Parathyroid adenoma (tissue), 2 donors: Measurements from ENCODE around the gene HFE.

ENCODE experiments used
- H2AFZ ChIP-seq: fragments of 300-600 bp; sonication (generic); one replicate; pipeline ENCODE4 v1.7.0; 2017; ENCODE audit warnings: antibody characterized with exemption, mild to moderate bottlenecking
- H3K27ac ChIP-seq: fragments of 300-600 bp; sonication (generic); one replicate; pipeline ENCODE4 v1.7.0; 2017
- H3K27me3 ChIP-seq: fragments of 300-600 bp; sonication (generic); one replicate; pipeline ENCODE4 v1.7.0; 2017; ENCODE audit warnings: low read length; ENCODE audit not compliant: control insufficient read depth, insufficient read depth
- H3K36me3 ChIP-seq: fragments of 300-600 bp; sonication (generic); one replicate; pipeline ENCODE4 v1.7.0; 2017; ENCODE audit warnings: low read length; ENCODE audit not compliant: control insufficient read depth, insufficient read depth
- H3K4me1 ChIP-seq: fragments of 300-600 bp; sonication (generic); one replicate; pipeline ENCODE4 v1.7.0; 2017; ENCODE audit warnings: control low read depth
- H3K4me2 ChIP-seq: fragments of 300-600 bp; sonication (generic); one replicate; pipeline ENCODE4 v1.7.0; 2017; ENCODE audit warnings: low read length
- H3K4me3 ChIP-seq: fragments of 300-600 bp; sonication (generic); one replicate; pipeline ENCODE4 v1.7.0; 2017; ENCODE audit warnings: low read depth, low read length
- H3K79me2 ChIP-seq: fragments of 300-600 bp; sonication (generic); one replicate; pipeline ENCODE4 v1.7.0; 2017; ENCODE audit warnings: control low read depth
- H3K9ac ChIP-seq: fragments of 300-600 bp; sonication (generic); one replicate; pipeline ENCODE4 v1.7.0; 2017; ENCODE audit warnings: mild to moderate bottlenecking
- H3K9me3 ChIP-seq: fragments of 300-600 bp; sonication (generic); one replicate; pipeline ENCODE4 v1.7.0; 2017; ENCODE audit warnings: low read length; ENCODE audit not compliant: control insufficient read depth
- TF ChIP-seq, protein P1 (sequence below): fragments of 300-600 bp; sonication (generic); IDR thresholded peaks from one replicate; pipeline ENCODE4 v1.7.0; 2017; ENCODE audit warnings: antibody characterized with exemption, mild to moderate bottlenecking
- donor health status: primary hyperparathyroidism.

HFE gene

DNA sequence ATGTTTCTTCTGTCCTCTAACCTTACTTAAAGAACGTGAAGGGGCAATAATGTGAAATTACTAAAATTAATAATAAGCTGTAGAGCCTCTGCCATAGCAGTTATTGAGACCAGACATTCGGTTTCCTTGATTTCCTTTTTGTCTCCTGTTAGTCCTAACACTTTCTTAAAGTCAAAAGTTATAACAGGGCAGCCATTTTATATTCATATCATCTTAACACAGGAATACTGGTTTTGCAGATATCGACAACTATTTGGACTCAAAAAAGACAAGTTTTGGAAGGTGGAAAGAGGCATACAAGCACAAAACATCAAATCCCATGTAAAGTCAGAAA is 33.5 kb downstream of the HFE start:
- Histone ChIP-seq H3K9me3 (no peaks in the 10 kb centered on the region), H3K36me3 (no peaks in the 10 kb centered on the region), H3K27ac (no peak overlapping the region), H3K4me3 (no peak overlapping the region), H3K27me3 (no peaks in the 10 kb centered on the region), H3K4me1 (no peaks in the 10 kb centered on the region), H3K79me2 (peaks cover 5% of the 10 kb centered on the region), H3K9ac (no peak overlapping the region), H2AFZ (no peak overlapping the region), H3K4me2 (no peak overlapping the region)
- TF ChIP-seq, protein P1, sequence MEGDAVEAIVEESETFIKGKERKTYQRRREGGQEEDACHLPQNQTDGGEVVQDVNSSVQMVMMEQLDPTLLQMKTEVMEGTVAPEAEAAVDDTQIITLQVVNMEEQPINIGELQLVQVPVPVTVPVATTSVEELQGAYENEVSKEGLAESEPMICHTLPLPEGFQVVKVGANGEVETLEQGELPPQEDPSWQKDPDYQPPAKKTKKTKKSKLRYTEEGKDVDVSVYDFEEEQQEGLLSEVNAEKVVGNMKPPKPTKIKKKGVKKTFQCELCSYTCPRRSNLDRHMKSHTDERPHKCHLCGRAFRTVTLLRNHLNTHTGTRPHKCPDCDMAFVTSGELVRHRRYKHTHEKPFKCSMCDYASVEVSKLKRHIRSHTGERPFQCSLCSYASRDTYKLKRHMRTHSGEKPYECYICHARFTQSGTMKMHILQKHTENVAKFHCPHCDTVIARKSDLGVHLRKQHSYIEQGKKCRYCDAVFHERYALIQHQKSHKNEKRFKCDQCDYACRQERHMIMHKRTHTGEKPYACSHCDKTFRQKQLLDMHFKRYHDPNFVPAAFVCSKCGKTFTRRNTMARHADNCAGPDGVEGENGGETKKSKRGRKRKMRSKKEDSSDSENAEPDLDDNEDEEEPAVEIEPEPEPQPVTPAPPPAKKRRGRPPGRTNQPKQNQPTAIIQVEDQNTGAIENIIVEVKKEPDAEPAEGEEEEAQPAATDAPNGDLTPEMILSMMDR: no peak

DNA sequence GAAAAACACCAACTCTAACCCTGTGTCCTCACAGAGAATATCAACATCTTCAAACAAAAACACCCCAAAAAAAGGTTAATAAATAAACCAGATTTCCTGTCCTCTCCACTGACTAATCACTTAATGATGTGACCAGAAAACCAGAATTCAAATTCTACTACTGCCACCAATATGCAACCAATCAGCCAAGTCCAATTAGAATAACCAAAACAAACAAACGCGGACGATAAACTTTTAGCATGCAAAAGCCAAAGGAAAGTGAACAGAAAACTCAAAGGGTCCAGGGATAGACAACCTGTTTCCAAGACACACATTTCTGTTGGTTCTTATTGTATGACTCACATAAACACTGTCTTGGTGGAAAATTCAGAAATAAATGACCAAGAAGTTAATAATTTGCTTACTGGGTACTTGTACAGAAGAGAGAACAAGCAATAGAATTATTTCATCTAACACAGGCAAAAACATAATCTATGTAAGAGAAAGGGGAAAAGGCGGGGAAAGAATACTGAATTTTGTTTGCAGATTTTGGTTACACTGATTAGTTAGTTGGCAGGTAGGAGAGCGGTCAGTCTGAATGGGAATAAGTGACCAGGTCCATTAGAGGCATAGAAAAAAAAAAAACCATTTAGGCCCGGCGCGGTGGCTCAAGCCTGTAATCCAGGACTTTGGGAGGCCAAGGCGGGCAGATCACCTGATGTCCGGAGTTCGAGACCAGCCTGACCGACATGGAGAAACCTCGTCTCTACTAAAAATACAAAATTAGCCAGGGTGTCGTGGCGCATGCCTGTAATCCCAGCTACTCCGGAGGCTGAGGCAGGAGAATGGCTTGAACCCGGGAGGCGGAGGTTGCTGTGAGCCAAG is 34.1 kb downstream of the HFE start:
- TF ChIP-seq, protein P1: no peak

DNA sequence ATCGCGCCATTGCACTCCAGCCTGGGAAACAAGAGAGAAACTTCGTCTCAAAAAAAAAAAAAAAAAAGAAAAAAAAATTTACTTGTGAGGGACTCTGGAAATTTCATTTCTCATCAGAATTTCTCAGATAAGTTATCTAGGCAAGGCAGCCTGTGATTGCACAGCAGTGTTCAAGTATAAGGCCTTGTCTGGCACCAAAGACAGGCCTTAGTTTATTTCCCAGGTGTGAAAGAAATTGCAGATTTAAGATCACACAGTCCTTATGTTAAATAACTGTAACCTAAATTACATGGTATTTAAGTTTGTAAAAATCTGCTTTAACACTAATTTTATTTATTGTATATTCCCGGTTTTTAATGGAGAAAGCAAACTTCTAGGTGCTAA is 34.8 kb downstream of the HFE start:
- Histone ChIP-seq H3K4me1 (no peaks in the 10 kb centered on the region), H3K4me2 (peak overlapping the region; percentile 90), H3K79me2 (peaks cover 15% of the 10 kb centered on the region), H3K9ac (no peak overlapping the region), H3K9me3 (no peaks in the 10 kb centered on the region), H2AFZ (peak overlapping the region; percentile 76), H3K27ac (peak overlapping the region; percentile 97), H3K27me3 (no peaks in the 10 kb centered on the region), H3K36me3 (no peaks in the 10 kb centered on the region), H3K4me3 (no peak overlapping the region)
- TF ChIP-seq, protein P1: no peak

More for the DNA sequence above, 34.1 kb downstream of the HFE start:
- H3K4me1 ChIP-seq: no peaks in the 10 kb centered on the region
- no peak overlapping the region for H3K9ac ChIP-seq
- no peaks in the 10 kb centered on the region for H3K27me3 ChIP-seq
- H3K36me3 ChIP-seq: no peaks in the 10 kb centered on the region
- H2AFZ ChIP-seq: no peak overlapping the region
- peaks cover 9% of the 10 kb centered on the region for H3K79me2 ChIP-seq
- H3K4me3 ChIP-seq: no peak overlapping the region
- no peak overlapping the region for H3K4me2 ChIP-seq
- H3K9me3 ChIP-seq: no peaks in the 10 kb centered on the region
- H3K27ac ChIP-seq: no peak overlapping the region

DNA sequence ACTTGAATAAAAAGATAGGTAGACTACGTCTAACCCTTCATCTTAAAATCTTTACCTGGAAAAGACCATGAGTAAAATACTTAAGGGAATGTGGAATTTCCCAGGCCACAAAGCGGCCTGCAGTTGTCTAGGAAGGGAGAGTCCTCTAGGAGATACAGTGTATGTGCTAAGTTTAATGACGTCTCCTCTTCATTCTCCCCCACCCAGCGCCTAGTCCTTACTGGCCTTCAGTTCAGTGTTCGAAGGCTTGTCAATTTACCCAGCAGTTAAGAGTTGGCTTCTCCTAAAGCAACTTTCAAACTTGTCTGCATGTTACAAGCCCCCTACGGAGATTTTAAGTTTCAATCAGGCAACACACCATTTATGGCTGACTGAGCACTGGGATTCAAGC is 35.2 kb downstream of the HFE start:
- Histone ChIP-seq H2AFZ (peak overlapping the region; percentile 76), H3K79me2 (peaks cover 18% of the 10 kb centered on the region), H3K9ac (no peak overlapping the region), H3K9me3 (no peaks in the 10 kb centered on the region), H3K4me2 (peak overlapping the region; percentile 90), H3K27ac (peak overlapping the region; percentile 97), H3K27me3 (no peaks in the 10 kb centered on the region), H3K4me1 (no peaks in the 10 kb centered on the region), H3K4me3 (peak overlapping the region; percentile 96), H3K36me3 (no peaks in the 10 kb centered on the region)
- TF ChIP-seq, protein P1: no peak
